VCaP (cell line): Measurements from ENCODE around the gene HTR1D.
"Not testable (repeated sequence)": the region's sequence is repeated elsewhere in the genome, so short reads cannot be mapped to it uniquely, and the experiment has no call there.

Source experiments
- H3K27ac ChIP-seq: fragments of 450-650 bp; 2 replicates; pipeline ENCODE4 v1.5.1; 2017
- CTCF ChIP-seq: fragments of 450-650 bp; conservative IDR thresholded peaks from 2 replicates; pipeline ENCODE4 v1.5.1; 2017; ENCODE audit warnings: mild to moderate bottlenecking, moderate library complexity

HTR1D gene

GRCh38 chr1:23202263-23202749, 15.0 kb downstream of the HTR1D start:
- no peak overlapping the region for H3K27ac ChIP-seq
- TF ChIP-seq CTCF = no peak

- no peak for TF ChIP-seq CTCF
- no peak overlapping the region for H3K27ac ChIP-seq
Observed at GRCh38 chr1:23200883-23201282, 16.4 kb downstream of the HTR1D start.

GRCh38 chr1:23198373-23198772, 18.9 kb downstream of the HTR1D start:
- TF ChIP-seq CTCF = no peak
- no peak overlapping the region for H3K27ac ChIP-seq

- no peak for TF ChIP-seq CTCF
- H3K27ac ChIP-seq = no peak overlapping the region
Observed at GRCh38 chr1:23196627-23197328, 20.5 kb downstream of the HTR1D start.

GRCh38 chr1:23194119-23194984, 22.9 kb downstream of the HTR1D start:
- TF ChIP-seq CTCF = no peak
- H3K27ac ChIP-seq = no peak overlapping the region

- no peak overlapping the region for H3K27ac ChIP-seq
- TF ChIP-seq CTCF = no peak
Observed at GRCh38 chr1:23193391-23194118, 23.7 kb downstream of the HTR1D start.

GRCh38 chr1:23191199-23191598, 26.1 kb downstream of the HTR1D start:
- no peak for TF ChIP-seq CTCF
- no peak overlapping the region for H3K27ac ChIP-seq

GRCh38 chr1:23188936-23189452, 28.3 kb downstream of the HTR1D start:
- not testable (repeated sequence) for H3K27ac ChIP-seq
